AG10803 (cell line): ENCODE data around the gene GMDS.

ENCODE experiments used
- DNase-seq: peaks from one replicate; pipeline ENCODE4 v3.0.0; 2010; ENCODE audit warnings: low read depth
- H3K4me3 ChIP-seq: 2 replicates; pipeline ENCODE4 v1.5.1; 2011; ENCODE audit warnings: mild to moderate bottlenecking, low read length, control low read depth
- TF ChIP-seq, protein P1 (sequence below): conservative IDR thresholded peaks from 2 replicates; pipeline ENCODE4 v1.5.1; 2011; ENCODE audit warnings: mild to moderate bottlenecking, low read length, control low read depth, inconsistent platforms

GMDS gene

DNA sequence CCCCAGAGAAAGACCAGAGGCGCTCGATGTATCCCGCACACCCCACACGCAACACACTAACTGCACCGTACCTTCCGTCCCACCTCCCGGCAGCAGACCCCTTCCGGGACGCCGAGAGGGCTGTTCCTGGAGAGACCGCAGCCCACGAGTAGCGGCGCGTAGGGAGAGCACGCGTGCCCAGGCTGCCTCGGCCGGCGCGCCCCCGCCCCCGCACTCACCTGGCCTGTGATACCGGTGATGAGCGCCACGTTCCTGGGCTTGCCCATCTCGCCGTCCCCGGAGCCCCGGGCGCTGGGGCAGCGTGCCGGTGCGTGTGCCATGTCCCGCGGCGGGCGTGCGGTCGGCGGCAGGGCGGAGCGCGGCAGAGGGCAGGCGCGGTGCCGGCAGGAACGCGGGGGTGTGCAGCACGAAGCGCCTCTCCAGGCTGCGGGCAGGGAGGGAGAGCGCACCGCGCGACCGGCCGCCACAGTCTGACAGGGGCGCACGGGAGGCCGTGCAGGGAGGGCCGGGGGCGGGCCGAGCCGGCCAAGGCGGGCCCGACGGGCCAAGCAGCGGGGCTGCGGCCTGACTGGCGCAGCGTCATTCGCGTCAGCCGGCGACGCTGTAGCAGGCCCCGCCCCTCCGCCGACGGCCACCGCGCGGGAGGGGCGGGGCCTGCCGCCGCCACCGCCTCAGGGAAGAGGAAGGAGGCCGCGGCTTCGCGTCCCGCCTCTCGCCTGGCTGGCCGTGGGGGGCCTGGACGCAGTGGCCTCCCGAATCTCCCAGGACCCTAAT, at the start of gene GMDS:
Gene GMDS, minus strand, starts transcription at position 503 of the 774 bp plus-strand sequence.
- TF ChIP-seq, protein P1, sequence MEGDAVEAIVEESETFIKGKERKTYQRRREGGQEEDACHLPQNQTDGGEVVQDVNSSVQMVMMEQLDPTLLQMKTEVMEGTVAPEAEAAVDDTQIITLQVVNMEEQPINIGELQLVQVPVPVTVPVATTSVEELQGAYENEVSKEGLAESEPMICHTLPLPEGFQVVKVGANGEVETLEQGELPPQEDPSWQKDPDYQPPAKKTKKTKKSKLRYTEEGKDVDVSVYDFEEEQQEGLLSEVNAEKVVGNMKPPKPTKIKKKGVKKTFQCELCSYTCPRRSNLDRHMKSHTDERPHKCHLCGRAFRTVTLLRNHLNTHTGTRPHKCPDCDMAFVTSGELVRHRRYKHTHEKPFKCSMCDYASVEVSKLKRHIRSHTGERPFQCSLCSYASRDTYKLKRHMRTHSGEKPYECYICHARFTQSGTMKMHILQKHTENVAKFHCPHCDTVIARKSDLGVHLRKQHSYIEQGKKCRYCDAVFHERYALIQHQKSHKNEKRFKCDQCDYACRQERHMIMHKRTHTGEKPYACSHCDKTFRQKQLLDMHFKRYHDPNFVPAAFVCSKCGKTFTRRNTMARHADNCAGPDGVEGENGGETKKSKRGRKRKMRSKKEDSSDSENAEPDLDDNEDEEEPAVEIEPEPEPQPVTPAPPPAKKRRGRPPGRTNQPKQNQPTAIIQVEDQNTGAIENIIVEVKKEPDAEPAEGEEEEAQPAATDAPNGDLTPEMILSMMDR, result no peak
- H3K4me3 ChIP-seq, result peak within 1 kb of the TSS; percentile 90
- peak; percentile 85 for DNase-seq

DNA sequence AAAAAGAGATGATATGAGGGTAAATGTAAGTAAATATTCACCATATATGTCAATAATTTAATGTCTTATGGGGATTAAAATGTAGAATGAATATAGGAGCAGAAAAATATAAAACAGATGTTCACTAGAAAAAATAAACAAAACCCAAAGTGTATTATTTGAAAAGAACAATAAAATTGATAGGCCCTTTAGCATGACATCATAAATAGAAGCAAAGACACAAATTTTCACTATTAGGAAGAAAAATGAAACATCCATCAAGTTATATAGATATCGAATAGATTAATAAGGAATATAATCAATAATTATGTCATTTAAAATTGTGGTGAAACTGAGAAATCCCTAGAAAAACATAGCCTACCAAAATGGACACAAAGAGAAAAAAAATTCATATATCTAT, 40.1 kb upstream of the GMDS start:
- TF ChIP-seq, protein P1, result no peak
- H3K4me3 ChIP-seq, result no peak overlapping the region
- no peak for DNase-seq

DNA sequence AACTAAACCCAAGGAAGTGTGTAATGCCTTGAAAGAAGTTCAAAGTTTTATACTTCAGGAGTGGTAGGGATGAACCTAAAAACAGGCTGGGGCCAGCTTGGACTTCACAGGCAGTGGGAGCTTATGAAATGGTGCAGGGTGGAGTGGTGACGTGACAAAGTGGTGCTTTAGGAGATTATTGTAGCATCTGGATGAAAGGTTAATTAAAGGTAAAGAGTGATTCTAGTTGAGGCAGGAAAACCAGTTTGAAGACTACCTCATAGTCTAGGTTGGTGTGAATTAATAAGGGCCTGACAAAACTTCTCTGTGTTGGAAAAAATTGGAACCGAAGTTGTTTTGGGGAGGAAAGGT, 30.5 kb upstream of the GMDS start:
- no peak overlapping the region for H3K4me3 ChIP-seq
- DNase-seq, result no peak
- TF ChIP-seq, protein P1, result no peak

DNA sequence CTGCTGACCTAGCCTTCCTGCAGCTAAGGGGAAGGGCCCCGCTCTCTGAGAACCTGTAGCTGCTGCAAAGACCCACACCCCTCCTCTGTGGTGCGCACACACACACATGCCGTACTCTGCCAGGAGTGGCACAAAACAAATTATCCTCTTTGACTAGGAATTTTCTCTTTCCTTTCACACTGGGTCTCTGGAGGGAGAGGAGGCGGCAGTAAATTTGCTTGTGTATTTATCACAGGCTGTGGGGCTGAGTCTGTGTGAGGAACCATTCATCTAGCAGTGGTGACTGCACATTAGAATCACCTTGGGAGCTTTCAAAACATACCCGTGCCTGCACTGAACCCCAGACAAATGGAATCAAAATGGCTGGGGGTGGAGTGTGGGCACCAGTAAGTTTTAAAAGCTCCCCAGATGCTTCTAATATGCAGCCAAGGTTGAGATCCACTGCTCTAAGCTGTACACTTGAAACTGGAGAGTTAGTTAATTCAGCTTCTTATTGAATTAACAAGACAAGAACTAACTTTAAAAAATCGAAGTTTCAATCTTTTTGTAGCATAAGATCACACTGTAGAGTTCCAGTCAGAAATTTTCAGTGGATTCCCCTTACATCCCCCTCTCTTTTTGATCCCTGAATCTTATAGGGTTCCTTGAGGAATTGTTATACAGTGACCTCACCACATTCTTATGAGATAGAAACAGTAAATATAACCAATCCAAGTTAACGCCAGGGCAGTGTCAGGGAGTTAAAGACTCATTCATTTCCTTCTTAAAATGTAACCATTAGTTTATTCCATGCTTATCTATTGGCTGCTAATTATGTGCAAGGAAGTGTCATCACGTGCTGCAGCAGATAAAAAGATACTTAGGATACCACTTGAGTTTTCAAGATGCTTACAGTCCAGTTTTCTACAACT, 29.8 kb upstream of the GMDS start:
- H3K4me3 ChIP-seq, result no peak overlapping the region
- TF ChIP-seq, protein P1, result no peak
- DNase-seq, result peak; percentile 37

DNA sequence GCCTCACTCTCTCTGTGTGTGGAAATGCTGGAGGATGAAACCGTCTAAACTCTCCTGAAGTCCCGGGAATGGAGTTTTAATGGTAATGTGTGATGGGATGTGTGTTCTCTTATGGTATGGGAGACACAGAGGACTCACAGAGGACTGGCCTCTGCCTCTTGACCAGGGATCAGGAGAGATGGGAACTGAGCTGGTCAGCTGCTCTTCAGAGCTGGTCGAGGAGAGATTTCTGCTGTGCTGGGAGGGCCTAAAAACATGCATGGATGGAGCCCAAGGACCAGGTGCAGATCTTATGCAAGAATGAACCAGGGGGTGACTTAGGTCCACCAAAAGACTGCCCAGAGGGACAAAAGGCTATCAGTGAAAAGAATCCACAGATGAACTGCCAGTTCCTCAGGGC, 27.3 kb upstream of the GMDS start:
- TF ChIP-seq, protein P1, result no peak
- DNase-seq, result no peak
- no peak overlapping the region for H3K4me3 ChIP-seq

DNA sequence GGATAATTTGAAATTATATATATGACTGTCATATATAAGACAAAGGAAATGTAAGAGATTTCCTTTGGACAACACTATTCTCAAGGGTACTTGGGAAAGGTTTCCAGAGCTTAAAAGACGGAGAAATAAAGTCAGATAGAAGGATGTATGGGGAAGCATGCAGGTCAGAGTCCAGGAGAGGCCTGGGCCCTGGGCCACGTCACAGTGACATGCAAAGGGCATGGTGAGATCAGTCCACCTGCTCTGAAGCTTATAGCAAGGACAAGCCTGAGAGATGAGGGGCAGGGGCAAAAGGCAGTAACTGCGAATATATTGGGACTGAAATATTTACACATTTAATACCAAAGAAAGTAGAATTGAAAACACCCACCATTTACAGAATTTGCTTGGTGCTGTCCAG, 24.6 kb upstream of the GMDS start:
- TF ChIP-seq, protein P1, result no peak
- no peak overlapping the region for H3K4me3 ChIP-seq
- DNase-seq, result no peak

DNA sequence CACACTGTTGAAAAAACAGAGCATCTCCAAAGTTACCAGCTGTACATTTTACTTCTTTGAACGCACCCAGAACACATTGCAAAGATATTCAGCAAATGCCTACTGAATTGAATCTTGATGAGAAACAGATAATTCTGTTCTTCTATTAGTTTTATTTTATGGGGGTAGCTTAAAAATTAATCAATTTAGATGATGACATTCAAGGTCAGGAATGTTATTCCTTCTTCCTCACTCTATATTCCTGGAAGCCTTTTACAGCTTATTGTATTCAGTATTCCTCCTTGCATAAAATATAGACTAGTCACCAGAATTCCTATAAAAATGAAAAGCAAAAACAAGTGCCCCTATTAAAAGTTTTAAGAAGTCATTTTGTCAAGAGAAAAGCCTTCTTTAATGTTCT, 21.4 kb upstream of the GMDS start:
- TF ChIP-seq, protein P1, result no peak
- H3K4me3 ChIP-seq, result no peak overlapping the region
- DNase-seq, result no peak
